Smooth muscle cell (in vitro differentiated cells): ENCODE measurements around the gene EPS8L3. TPM values are rescaled to one million over a fixed set of nuclear protein-coding genes. Genes with fewer than 3 reads are reported as not detected.
"Not testable (repeated sequence)": the region's sequence is repeated elsewhere in the genome, so short reads cannot be mapped to it uniquely, and the experiment has no call there.

Experiments
- DNase-seq: peaks from one replicate; lab custom pipeline; 2025; ENCODE audit not compliant: unreplicated experiment; lab: John Stamatoyannopoulos, UW
- H2AFZ ChIP-seq: fragments of 200-600 bp; sonication (generic); 2 replicates; pipeline ENCODE4 v1.6.0; 2016; ENCODE audit warnings: antibody characterized with exemption, low read depth, mild to moderate bottlenecking
- H3F3A ChIP-seq: fragments of 200-600 bp; sonication (generic); 2 replicates; pipeline ENCODE4 v1.6.0; 2017; ENCODE audit warnings: antibody characterized with exemption, low read depth
- H3K27ac ChIP-seq: fragments of 200-600 bp; sonication (generic); 2 replicates; pipeline ENCODE4 v1.5.1; 2016; ENCODE audit warnings: low read depth, mild to moderate bottlenecking
- H3K27me3 ChIP-seq: fragments of 200-600 bp; sonication (generic); 2 replicates; pipeline ENCODE4 v1.6.1; 2016; ENCODE audit warnings: low read depth, mild to moderate bottlenecking
- H3K36me3 ChIP-seq: fragments of 200-600 bp; sonication (generic); 2 replicates; pipeline ENCODE4 v1.5.1; 2016; ENCODE audit warnings: low read depth
- H3K4me1 ChIP-seq: fragments of 200-600 bp; sonication (generic); 2 replicates; pipeline ENCODE4 v1.5.1; 2016; ENCODE audit warnings: low read depth
- H3K4me2 ChIP-seq: fragments of 200-600 bp; sonication (generic); 2 replicates; pipeline ENCODE4 v1.6.0; 2016; ENCODE audit warnings: mild to moderate bottlenecking
- H3K4me3 ChIP-seq: fragments of 200-600 bp; sonication (generic); 2 replicates; pipeline ENCODE4 v1.5.1; 2016; ENCODE audit warnings: mild to moderate bottlenecking
- H3K79me2 ChIP-seq: fragments of 200-600 bp; sonication (generic); 2 replicates; pipeline ENCODE4 v1.6.0; 2016; ENCODE audit warnings: low read depth, mild to moderate bottlenecking
- H3K9ac ChIP-seq: fragments of 200-600 bp; sonication (generic); 2 replicates; pipeline ENCODE4 v1.6.0; 2016; ENCODE audit warnings: low read depth
- H3K9me3 ChIP-seq: fragments of 200-600 bp; sonication (generic); replicated peaks from 2 replicates; pipeline ENCODE4 v1.5.1; 2016; ENCODE audit warnings: low read depth
- H4K20me1 ChIP-seq: fragments of 200-600 bp; sonication (generic); 2 replicates; pipeline ENCODE4 v1.6.0; 2016; ENCODE audit warnings: low read depth
- WGBS: methylation state at CpG from one replicate; pipeline ENCODE4 v1.1.7; 2016; ENCODE audit warnings: low lambda C conversion rate; 5-methylcytosine and 5-hydroxymethylcytosine counted together
- polyA plus RNA-seq: library from polyadenylated mRNA; unstranded; fragments of >200 nt; fragmentation: Nextera tagmentation; extraction: Ambion mirVana; gene quantifications from 2 replicates; pipeline ENCODE4 v1.2.1, GENCODE V29; 2016
- total RNA-seq: library from RNA; depleted of rRNA; stranded (reverse); fragments of >200 nt; gene quantifications from 2 replicates; pipeline ENCODE4 v1.2.3, GENCODE V29; 2014
- TF ChIP-seq, protein P1 (sequence below): fragments of 200-600 bp; sonication (generic); IDR thresholded peaks from 2 replicates; pipeline ENCODE4 v1.5.1; 2017; ENCODE audit warnings: borderline replicate concordance, mild to moderate bottlenecking, antibody characterized with exemption; ENCODE audit not compliant: insufficient read depth, poor library complexity, severe bottlenecking

The EPS8L3 gene
- total and polyA plus RNA-seq, 2 experiments from 2014 or later: not detected

DNA sequence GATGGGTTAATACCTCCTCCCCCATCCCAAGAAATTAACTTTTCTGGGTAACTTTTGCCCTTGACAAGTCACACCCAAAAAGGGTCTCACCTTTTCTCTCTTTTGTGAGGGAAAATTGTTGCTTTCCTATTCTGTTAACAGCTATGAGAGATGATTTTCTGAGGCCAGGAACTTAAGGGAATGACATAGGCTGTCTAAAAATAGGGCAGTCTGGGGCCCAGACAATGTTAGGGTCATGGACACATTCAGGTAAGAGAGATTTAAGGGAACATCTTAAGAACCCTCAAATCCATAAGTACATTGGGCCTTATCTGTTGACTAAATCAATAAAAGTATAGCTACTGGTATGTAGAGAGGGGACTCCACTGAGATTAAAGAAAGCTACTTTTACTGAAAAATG lies 14.5 kb downstream of the EPS8L3 start:
- Histone ChIP-seq H3K27me3 (no peaks in the 10 kb centered on the region), H3K9ac (no peak overlapping the region), H4K20me1 (no peaks in the 10 kb centered on the region), H3K79me2 (no peaks in the 10 kb centered on the region), H3K9me3 (no peaks in the 10 kb centered on the region), H2AFZ (no peak overlapping the region), H3K4me2 (no peak overlapping the region), H3K36me3 (no peaks in the 10 kb centered on the region), H3K4me1 (no peaks in the 10 kb centered on the region), H3K27ac (no peak overlapping the region), H3F3A (no peaks in the 10 kb centered on the region), H3K4me3 (no peak overlapping the region)
- TF ChIP-seq, protein P1, sequence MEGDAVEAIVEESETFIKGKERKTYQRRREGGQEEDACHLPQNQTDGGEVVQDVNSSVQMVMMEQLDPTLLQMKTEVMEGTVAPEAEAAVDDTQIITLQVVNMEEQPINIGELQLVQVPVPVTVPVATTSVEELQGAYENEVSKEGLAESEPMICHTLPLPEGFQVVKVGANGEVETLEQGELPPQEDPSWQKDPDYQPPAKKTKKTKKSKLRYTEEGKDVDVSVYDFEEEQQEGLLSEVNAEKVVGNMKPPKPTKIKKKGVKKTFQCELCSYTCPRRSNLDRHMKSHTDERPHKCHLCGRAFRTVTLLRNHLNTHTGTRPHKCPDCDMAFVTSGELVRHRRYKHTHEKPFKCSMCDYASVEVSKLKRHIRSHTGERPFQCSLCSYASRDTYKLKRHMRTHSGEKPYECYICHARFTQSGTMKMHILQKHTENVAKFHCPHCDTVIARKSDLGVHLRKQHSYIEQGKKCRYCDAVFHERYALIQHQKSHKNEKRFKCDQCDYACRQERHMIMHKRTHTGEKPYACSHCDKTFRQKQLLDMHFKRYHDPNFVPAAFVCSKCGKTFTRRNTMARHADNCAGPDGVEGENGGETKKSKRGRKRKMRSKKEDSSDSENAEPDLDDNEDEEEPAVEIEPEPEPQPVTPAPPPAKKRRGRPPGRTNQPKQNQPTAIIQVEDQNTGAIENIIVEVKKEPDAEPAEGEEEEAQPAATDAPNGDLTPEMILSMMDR: no peak
- DNase-seq: no peak

DNA sequence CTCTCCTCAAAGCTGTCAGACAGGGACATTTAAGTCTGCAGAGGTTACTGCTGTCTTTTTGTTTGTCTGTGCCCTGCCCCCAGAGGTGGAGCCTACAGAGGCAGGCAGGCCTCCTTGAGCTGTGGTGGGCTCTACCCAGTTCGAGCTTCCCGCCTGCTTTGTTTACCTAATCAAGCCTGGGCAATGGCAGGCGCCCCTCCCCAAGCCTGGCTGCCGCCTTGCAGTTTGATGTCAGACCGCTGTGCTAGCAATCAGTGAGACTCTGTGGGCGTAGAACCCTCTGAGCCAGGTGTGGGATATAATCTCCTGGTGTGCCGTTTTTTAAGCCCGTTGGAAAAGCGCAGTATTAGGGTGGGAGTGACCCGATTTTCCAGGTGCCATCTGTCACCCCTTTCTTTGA lies 15.4 kb downstream of the EPS8L3 start:
- 97% methylated on average over 10 of the region's 10 CpGs for WGBS
- DNase-seq, H2AFZ ChIP-seq, H3K9me3 ChIP-seq, H3K9ac ChIP-seq, H3K4me2 ChIP-seq, H3K36me3 ChIP-seq, H3K79me2 ChIP-seq, H3F3A ChIP-seq, H3K4me1 ChIP-seq, H3K27me3 ChIP-seq, H4K20me1 ChIP-seq, H3K27ac ChIP-seq, H3K4me3 ChIP-seq: not testable (repeated sequence)

DNA sequence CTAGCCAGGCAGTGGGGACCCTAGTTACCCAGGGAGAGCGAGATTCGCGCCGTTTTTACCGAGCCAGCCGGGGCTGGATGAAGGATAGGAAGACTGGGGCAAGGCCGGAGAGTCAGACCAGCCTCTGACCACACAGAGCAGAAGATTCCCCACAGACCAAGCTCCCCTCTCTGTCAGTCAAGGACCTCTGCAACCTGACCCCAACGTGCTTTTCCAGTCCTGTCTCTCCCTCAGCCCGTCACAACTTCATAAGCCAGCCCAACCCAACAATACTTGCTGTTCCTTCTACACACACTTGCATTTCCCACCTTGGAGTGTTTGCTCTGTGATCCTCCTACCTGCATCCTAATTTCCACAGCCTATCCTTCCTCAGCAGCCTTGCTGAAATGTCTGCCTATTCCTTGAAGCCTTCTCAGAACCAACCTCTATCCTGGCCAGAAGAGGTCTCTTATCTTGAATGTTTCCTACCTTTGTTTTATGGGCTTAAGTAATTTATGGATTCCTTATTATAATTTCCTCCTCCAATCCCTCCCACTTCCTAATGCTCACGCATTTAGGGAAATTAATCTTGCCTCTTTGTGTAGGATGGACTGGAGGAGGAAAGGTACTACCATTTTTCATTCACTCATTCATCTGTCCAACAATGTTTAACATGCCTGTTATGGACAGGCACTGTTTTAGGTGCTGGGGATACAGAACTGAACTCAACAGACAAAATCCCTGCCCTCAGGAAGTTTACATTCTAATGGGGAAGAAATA lies 22.9 kb downstream of the EPS8L3 start, which contains the start of gene GSTM3:
Gene GSTM3 (minus strand): TSS at position 424 of the 759 bp plus-strand sequence. CDS start 751 bp downstream, outside the sequence.
- 12% methylated on average over 10 of the region's 10 CpGs for WGBS
- no peak for DNase-seq
- H3K9ac ChIP-seq: peak within 1 kb of the TSS; percentile 90
- H3K79me2 ChIP-seq: peaks cover 5% of the 10 kb centered on the region
- H3K27ac ChIP-seq: peak within 1 kb of the TSS; percentile 81
- H2AFZ ChIP-seq: peak within 1 kb of the TSS; percentile 94
- H3K4me2 ChIP-seq: peak within 1 kb of the TSS; percentile 98
- TF ChIP-seq, protein P1: no peak
- H4K20me1 ChIP-seq: no peaks in the 10 kb centered on the region
- no peaks in the 10 kb centered on the region for H3F3A ChIP-seq
- H3K4me3 ChIP-seq: peak within 1 kb of the TSS; percentile 87
- no peaks in the 10 kb centered on the region for H3K9me3 ChIP-seq
- H3K36me3 ChIP-seq: peaks cover 4% of the 10 kb centered on the region
- H3K4me1 ChIP-seq: peaks cover 11% of the 10 kb centered on the region
- no peaks in the 10 kb centered on the region for H3K27me3 ChIP-seq

DNA sequence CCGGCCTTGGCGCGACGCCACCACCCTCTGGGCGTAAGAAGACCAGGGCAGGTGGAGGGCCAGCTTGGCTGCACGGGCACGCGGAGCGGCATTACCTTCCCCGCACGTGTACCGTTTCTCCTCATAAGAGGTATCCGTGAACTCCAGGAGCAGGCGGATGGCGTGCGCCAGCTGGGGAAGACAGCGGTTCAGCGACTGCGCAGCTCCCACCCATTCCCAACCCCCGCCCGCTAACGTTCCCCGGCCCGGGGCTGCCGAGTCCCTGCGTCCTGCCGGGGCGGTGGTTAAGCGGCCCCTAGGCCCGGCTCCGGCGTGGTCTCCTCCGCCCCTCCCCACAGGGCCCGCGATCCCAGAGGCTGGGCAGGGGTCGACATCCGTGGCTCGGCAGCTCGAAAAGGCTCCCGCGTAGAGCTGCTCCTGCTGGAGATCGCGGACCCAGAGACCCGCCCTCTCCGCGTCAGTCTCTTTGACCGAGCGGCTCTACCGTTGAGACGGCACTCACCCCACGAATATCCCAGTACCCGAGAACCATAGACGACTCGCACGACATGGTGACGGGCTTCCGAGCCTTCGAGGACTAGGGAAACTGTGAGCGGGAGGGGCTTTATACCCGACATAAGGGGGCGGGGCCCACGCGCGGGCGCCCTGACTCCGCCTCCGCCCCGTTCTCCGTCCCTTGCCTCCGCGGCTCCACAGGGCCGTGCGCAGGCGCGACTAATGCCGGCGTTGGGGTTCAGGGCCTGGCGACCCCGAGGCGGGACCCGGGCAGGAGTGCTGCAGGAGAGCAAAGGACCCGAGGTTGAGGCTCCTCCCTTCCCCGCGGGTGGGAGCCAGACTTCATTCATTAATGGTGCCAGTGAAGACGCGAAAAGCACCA lies 23.7 kb downstream of the EPS8L3 start:
- H3K9ac ChIP-seq: peak overlapping the region; percentile 90
- TF ChIP-seq, protein P1: no peak
- H3K36me3 ChIP-seq: peaks cover 4% of the 10 kb centered on the region
- peak; percentile 72 for DNase-seq
- H3K27ac ChIP-seq: peak overlapping the region; percentile 81
- H3K79me2 ChIP-seq: peaks cover 5% of the 10 kb centered on the region
- no peaks in the 10 kb centered on the region for H3K27me3 ChIP-seq
- H2AFZ ChIP-seq: peak overlapping the region; percentile 94
- 1% methylated on average over 70 of the region's 86 CpGs for WGBS
- peaks cover 11% of the 10 kb centered on the region for H3K4me1 ChIP-seq
- peak overlapping the region; percentile 98 for H3K4me2 ChIP-seq
- peak overlapping the region; percentile 87 for H3K4me3 ChIP-seq
- no peaks in the 10 kb centered on the region for H3K9me3 ChIP-seq
- H3F3A ChIP-seq: no peaks in the 10 kb centered on the region
- H4K20me1 ChIP-seq: no peaks in the 10 kb centered on the region
